ENCODE data around the gene SVOPL. TPM values are rescaled to one million over a fixed set of nuclear protein-coding genes. Genes with fewer than 3 reads are reported as not detected.

SVOPL gene
- total RNA-seq, 1 experiment from 2014 or later, result not detected

DNA sequence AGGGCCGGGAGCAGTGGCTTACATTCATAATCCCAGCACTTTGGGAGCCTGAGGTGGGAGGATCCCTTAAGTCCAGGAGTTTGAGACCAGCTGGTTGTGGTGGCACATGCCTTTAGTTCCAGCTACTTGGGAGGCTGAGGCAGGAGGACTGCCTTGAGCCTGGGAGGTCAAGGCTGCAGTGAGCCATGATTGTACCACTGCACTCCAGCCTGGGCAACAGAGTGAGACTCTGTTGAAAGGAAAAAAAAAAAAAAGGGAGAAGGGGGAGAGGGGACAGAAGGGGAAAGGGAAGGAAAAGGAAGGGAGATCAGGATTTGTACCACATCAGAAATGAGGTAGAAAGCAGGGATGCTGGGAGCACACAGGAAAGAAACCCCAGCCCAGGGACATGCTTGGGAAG, 38.7 kb upstream of the SVOPL start:
- ChIA-PET RAD21 (ENCODE audit: low non-redundant PET in 1 of 2, low total read pairs in 2 of 2, uncharacterized antibody in 2 of 2, unreplicated experiment in 2 of 2) (no interaction called here), CTCF (interaction anchor here (1.8 kb wide), 1 partner anchor 290 kb away, joined by 7 read pairs; no protein-coding TSS in a partner anchor), POLR2A (no interaction called here)
- Histone ChIP-seq H4K20me1 (ENCODE audit: insufficient read depth) (no peaks in the 10 kb centered on the region), H3K36me3 (ENCODE audit: control insufficient read depth in 1 of 2, insufficient read depth in 2 of 2, low read length in 2 of 2) (no peaks in the 10 kb centered on the region), H3K9me3 (ENCODE audit: control insufficient read depth in 1 of 2, insufficient read depth in 1 of 2, low read depth in 1 of 2, low read length in 2 of 2) (no peaks in the 10 kb centered on the region), H3K79me2 (ENCODE audit: insufficient read depth, low read length) (no peaks in the 10 kb centered on the region), H3K9me2 (ENCODE audit: insufficient read depth) (no peaks in the 10 kb centered on the region), H3K9ac (ENCODE audit: low read length) (no peak overlapping the region), H2AFZ (ENCODE audit: low read depth, low read length, poor library complexity, severe bottlenecking) (no peak overlapping the region), H3K4me1 (ENCODE audit: control insufficient read depth in 1 of 2, insufficient read depth in 2 of 2, low read length in 2 of 2) (peaks cover 0 to 12% of the 10 kb centered on the region in 2 experiments; a peak in 2 of 4 replicates), H3K27me3 (ENCODE audit: insufficient read depth, low read length) (no peaks in the 10 kb centered on the region), H3K27ac (ENCODE audit: low read depth, low read length) (no peak overlapping the region), H3K4me2 (ENCODE audit: low read length) (no peak overlapping the region), H3K4me3 (replicated peaks in 1 of 2; ENCODE audit: low read depth in 1 of 2, low read length in 2 of 2) (no peak overlapping the region)
- intact Hi-C loops (cut with micrococcal nuclease), result loop anchor here (2.0 to 10.0 kb wide), 4 partner anchors 291 to 1135 kb away; no protein-coding TSS in a partner anchor
- TF ChIP-seq YY1 (IDR thresholded peaks at IDR 0.05; ENCODE audit: extremely low read depth, insufficient replicate concordance, low read depth, low read length) (no peak), TCF7L2 (IDR thresholded peaks at IDR 0.05; ENCODE audit: borderline replicate concordance, extremely low read depth, insufficient read depth, insufficient read length) (no peak), POLR2A (IDR thresholded peaks at IDR 0.05; ENCODE audit: borderline replicate concordance, extremely low read depth, insufficient read depth, insufficient read length) (no peak), SP1 (IDR thresholded peaks at IDR 0.05; ENCODE audit: low read depth) (no peak), RAD21 (IDR thresholded peaks at IDR 0.05; ENCODE audit: low read depth) (no peak), EZH2phosphoT487 (IDR thresholded peaks at IDR 0.05; ENCODE audit: borderline replicate concordance) (no peak), ZFX (IDR thresholded peaks at IDR 0.05) (no peak), EZH2 (IDR thresholded peaks at IDR 0.05) (no peak), ELF1 (IDR thresholded peaks at IDR 0.05; ENCODE audit: borderline replicate concordance, low read depth) (no peak), ZNF274 (IDR thresholded peaks at IDR 0.05; ENCODE audit: low read depth, low read length) (no peak), FOSL1 (IDR thresholded peaks at IDR 0.05; ENCODE audit: low read depth) (no peak), EGR1 (IDR thresholded peaks at IDR 0.05; ENCODE audit: low read depth) (no peak), SIN3A (IDR thresholded peaks at IDR 0.05; ENCODE audit: low read depth) (no peak)
- TF ChIP-seq, protein P1, sequence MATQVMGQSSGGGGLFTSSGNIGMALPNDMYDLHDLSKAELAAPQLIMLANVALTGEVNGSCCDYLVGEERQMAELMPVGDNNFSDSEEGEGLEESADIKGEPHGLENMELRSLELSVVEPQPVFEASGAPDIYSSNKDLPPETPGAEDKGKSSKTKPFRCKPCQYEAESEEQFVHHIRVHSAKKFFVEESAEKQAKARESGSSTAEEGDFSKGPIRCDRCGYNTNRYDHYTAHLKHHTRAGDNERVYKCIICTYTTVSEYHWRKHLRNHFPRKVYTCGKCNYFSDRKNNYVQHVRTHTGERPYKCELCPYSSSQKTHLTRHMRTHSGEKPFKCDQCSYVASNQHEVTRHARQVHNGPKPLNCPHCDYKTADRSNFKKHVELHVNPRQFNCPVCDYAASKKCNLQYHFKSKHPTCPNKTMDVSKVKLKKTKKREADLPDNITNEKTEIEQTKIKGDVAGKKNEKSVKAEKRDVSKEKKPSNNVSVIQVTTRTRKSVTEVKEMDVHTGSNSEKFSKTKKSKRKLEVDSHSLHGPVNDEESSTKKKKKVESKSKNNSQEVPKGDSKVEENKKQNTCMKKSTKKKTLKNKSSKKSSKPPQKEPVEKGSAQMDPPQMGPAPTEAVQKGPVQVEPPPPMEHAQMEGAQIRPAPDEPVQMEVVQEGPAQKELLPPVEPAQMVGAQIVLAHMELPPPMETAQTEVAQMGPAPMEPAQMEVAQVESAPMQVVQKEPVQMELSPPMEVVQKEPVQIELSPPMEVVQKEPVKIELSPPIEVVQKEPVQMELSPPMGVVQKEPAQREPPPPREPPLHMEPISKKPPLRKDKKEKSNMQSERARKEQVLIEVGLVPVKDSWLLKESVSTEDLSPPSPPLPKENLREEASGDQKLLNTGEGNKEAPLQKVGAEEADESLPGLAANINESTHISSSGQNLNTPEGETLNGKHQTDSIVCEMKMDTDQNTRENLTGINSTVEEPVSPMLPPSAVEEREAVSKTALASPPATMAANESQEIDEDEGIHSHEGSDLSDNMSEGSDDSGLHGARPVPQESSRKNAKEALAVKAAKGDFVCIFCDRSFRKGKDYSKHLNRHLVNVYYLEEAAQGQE (IDR thresholded peaks at IDR 0.05; ENCODE audit: low read depth), result no peak
- TF ChIP-seq, protein P2, sequence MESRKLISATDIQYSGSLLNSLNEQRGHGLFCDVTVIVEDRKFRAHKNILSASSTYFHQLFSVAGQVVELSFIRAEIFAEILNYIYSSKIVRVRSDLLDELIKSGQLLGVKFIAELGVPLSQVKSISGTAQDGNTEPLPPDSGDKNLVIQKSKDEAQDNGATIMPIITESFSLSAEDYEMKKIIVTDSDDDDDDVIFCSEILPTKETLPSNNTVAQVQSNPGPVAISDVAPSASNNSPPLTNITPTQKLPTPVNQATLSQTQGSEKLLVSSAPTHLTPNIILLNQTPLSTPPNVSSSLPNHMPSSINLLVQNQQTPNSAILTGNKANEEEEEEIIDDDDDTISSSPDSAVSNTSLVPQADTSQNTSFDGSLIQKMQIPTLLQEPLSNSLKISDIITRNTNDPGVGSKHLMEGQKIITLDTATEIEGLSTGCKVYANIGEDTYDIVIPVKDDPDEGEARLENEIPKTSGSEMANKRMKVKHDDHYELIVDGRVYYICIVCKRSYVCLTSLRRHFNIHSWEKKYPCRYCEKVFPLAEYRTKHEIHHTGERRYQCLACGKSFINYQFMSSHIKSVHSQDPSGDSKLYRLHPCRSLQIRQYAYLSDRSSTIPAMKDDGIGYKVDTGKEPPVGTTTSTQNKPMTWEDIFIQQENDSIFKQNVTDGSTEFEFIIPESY (IDR thresholded peaks at IDR 0.05; ENCODE audit: extremely low read depth, insufficient replicate concordance, low read length), result no peak
- TF ChIP-seq, protein P3, sequence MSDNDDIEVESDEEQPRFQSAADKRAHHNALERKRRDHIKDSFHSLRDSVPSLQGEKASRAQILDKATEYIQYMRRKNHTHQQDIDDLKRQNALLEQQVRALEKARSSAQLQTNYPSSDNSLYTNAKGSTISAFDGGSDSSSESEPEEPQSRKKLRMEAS (IDR thresholded peaks at IDR 0.05), result no peak
- TF ChIP-seq, protein P4, sequence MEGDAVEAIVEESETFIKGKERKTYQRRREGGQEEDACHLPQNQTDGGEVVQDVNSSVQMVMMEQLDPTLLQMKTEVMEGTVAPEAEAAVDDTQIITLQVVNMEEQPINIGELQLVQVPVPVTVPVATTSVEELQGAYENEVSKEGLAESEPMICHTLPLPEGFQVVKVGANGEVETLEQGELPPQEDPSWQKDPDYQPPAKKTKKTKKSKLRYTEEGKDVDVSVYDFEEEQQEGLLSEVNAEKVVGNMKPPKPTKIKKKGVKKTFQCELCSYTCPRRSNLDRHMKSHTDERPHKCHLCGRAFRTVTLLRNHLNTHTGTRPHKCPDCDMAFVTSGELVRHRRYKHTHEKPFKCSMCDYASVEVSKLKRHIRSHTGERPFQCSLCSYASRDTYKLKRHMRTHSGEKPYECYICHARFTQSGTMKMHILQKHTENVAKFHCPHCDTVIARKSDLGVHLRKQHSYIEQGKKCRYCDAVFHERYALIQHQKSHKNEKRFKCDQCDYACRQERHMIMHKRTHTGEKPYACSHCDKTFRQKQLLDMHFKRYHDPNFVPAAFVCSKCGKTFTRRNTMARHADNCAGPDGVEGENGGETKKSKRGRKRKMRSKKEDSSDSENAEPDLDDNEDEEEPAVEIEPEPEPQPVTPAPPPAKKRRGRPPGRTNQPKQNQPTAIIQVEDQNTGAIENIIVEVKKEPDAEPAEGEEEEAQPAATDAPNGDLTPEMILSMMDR (IDR thresholded peaks at IDR 0.05 in 2 of 3, conservative IDR thresholded peaks at IDR 0.05 in 1 of 3; ENCODE audit: borderline replicate concordance in 1 of 3, insufficient read depth in 1 of 3, low read depth in 2 of 3, low read length in 2 of 3), result no peak
- no peak for ATAC-seq
- DNase-seq (ENCODE audit: low read depth, low spot score), result no peak
- BruUV-seq (replicated peaks), result no TSS peak

All from HCT116 (cell line).